HFFc6 (cell line): ENCODE measurements around the gene SERF2. TPM values are rescaled to one million over a fixed set of nuclear protein-coding genes. Genes with fewer than 3 reads are reported as not detected.
"Not testable (repeated sequence)": the region's sequence is repeated elsewhere in the genome, so short reads cannot be mapped to it uniquely, and the experiment has no call there.

Experiments used
- DNase-seq: peaks from one replicate; pipeline ENCODE4 v3.0.0-alpha.2; 2018
- H3K27ac Mint-ChIP-seq: 2 replicates; pipeline ENCODE4 v1.8.0; 2020; ENCODE audit warnings: mild to moderate bottlenecking, mixed read lengths
- H3K27me3 Mint-ChIP-seq: 2 replicates; pipeline ENCODE4 v1.8.0; 2021; ENCODE audit warnings: mild to moderate bottlenecking, moderate library complexity, mixed read lengths; ENCODE audit not compliant: insufficient read depth
- H3K36me3 Mint-ChIP-seq: 2 replicates; pipeline ENCODE4 v1.8.0; 2021; ENCODE audit warnings: low read depth, mixed read lengths
- H3K4me1 Mint-ChIP-seq: 2 replicates; pipeline ENCODE4 v1.8.0; 2020; ENCODE audit warnings: low read depth, mixed read lengths
- H3K4me3 Mint-ChIP-seq: 2 replicates; pipeline ENCODE4 v1.8.0; 2020; ENCODE audit warnings: mild to moderate bottlenecking, moderate library complexity, mixed read lengths
- H3K9me3 Mint-ChIP-seq: 2 replicates; pipeline ENCODE4 v1.8.0; 2020; ENCODE audit warnings: mild to moderate bottlenecking, mixed read lengths
- long read RNA-seq: library from polyadenylated mRNA; unstranded; transcript quantifications from one replicate; pipeline ENCODE4 v2.0.0, GENCODE V29; 2019
- total RNA-seq, 6 experiments: library from RNA; stranded (reverse); fragmentation: NEBNext Ultra II Directional; extraction: Animal tissue kit (Norgen Biotek cat#: 25700); gene quantifications; 2 replicates in 1 of 6; 3 replicates in 5 of 6; pipeline ENCODE4 v1.2.3, GENCODE V29; 2021
- TF ChIP-seq, protein P1 (sequence below): fragments of 200-600 bp; sonication (generic); IDR thresholded peaks from 2 replicates; pipeline ENCODE4 v1.5.0; 2021; ENCODE audit warnings: antibody characterized with exemption, mild to moderate bottlenecking

Gene SERF2
- total RNA-seq: 1,000 to 10,000 TPM in 5 of 6 experiments, 100 to 1,000 TPM in 1; 908 to 1,158 (median 1,046) TPM
- long read RNA-seq, transcript SERF2-202 (3 exons, 506 nt): minor isoform, 6 of 879 reads
- long read RNA-seq, transcript SERF2-207 (2 exons, 582 nt): minor isoform, 44 of 879 reads
- long read RNA-seq, transcript SERF2-205 (3 exons, 690 nt): minor isoform, 13 of 879 reads
- long read RNA-seq, transcript SERF2-201 (3 exons, 1,537 nt): major isoform, 793 of 879 reads
- long read RNA-seq, partial matches to known transcripts: 4 of 879 reads
- long read RNA-seq, other reads (novel, unspliced or antisense): 11 of 879 reads

DNA sequence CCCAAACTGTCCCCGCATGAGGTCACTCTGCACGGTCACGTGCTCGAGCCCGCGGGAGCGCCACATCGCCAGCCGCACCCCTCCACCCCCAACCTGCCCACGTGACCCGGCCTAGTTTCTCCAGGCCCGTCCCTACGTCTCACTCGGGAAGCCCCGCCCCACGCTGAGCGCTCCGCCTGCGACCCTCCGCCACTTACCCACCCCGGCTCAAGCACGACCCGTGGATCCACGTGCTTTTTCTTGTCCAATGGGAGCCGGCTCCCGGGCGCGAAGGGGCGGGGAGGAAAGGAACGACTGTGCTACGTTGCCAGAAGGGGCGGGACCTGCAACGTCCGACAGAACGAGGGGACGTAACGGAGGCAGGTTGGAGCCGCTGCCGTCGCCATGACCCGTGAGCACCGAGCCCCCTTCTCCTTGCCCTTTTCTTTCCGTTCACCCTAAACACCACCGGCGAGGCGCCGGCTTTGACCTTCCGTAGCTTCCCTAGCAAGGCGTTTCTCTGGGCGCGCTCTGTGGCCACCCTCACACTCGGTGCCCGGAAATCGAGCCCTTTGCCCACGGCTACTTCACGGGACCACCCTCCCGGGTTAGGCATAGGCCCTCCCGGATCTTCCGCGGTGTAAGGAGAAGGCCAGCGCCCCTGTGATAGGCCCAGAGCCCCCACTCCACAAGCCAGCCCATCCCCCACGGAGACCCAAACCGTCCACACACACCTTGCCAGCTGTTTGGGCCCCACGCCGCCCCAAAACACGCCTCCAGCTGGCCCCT is at the start of gene SERF2:
Gene SERF2 (plus strand): TSS at position 328 of the 768 bp plus-strand sequence. CDS start 57 bp downstream, at position 385.
- Mint-ChIP-seq H3K4me3 (peak within 1 kb of the TSS; percentile 98), H3K27ac (peak within 1 kb of the TSS; percentile 98), H3K36me3 (peaks cover 49% of the 10 kb centered on the region), H3K4me1 (peaks cover 47% of the 10 kb centered on the region), H3K9me3 (no peaks in the 10 kb centered on the region), H3K27me3 (peaks cover 11% of the 10 kb centered on the region)
- DNase-seq: peak; percentile 99
- TF ChIP-seq, protein P1, sequence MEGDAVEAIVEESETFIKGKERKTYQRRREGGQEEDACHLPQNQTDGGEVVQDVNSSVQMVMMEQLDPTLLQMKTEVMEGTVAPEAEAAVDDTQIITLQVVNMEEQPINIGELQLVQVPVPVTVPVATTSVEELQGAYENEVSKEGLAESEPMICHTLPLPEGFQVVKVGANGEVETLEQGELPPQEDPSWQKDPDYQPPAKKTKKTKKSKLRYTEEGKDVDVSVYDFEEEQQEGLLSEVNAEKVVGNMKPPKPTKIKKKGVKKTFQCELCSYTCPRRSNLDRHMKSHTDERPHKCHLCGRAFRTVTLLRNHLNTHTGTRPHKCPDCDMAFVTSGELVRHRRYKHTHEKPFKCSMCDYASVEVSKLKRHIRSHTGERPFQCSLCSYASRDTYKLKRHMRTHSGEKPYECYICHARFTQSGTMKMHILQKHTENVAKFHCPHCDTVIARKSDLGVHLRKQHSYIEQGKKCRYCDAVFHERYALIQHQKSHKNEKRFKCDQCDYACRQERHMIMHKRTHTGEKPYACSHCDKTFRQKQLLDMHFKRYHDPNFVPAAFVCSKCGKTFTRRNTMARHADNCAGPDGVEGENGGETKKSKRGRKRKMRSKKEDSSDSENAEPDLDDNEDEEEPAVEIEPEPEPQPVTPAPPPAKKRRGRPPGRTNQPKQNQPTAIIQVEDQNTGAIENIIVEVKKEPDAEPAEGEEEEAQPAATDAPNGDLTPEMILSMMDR: no peak

DNA sequence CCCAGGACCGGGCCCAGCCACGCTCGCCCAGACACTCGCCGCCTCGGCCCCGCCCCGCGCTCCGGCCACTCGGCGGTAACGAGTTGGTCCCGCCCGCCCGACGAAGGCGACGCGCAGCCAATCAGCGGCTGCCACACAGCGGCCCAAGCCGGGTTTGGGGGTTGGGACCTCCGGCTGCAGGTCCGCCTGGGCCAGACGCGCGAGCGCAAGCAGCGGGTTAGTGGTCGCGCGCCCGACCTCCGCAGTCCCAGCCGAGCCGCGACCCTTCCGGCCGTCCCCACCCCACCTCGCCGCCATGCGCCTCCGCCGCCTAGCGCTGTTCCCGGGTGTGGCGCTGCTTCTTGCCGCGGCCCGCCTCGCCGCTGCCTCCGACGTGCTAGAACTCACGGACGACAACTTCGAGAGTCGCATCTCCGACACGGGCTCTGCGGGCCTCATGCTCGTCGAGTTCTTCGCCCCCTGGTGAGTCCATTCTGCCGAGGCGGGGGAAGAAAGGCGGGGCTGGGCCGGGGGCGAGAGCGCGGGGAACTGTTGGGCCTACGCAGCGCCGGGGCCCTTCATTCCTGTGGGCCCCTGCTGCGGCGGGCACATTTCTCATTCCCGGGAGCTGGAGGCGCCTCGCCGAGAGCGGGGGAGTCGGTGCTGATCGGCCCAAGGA is 45.7 kb upstream of the SERF2 start, which contains the start of gene PDIA3:
Gene PDIA3 (plus strand): TSS at position 194 of the 658 bp plus-strand sequence. CDS start 102 bp downstream, at position 296.
- not testable (repeated sequence) for H3K27me3 Mint-ChIP-seq, H3K9me3 Mint-ChIP-seq
- Mint-ChIP-seq H3K4me3 (peak within 1 kb of the TSS; percentile 95), H3K27ac (peak within 1 kb of the TSS; percentile 97), H3K36me3 (peaks cover 14% of the 10 kb centered on the region), H3K4me1 (peaks cover 18% of the 10 kb centered on the region)
- TF ChIP-seq, protein P1: peak; percentile 55
- peak; percentile 81 for DNase-seq

DNA sequence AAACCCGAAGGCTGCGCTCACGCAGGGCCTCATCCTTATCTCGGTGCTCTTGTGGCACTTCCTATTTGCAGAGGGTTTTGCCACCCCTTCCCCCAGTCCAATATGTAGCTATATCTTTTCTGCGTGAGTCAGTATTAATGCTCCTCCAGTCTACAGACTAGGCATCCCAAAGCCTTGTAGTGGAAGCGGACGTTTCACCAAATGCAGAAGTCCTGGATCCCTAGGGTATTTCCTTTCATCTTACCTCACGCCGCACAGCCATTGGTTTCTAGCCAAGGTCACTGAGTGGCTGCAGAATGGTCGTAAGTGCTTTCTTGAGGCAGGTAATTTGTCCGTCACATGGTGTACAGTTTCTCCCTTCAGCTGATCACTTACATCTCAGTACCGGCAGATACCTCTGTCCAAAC is 45.2 kb upstream of the SERF2 start:
- Mint-ChIP-seq H3K27ac (peak overlapping the region; percentile 97), H3K36me3 (peaks cover 16% of the 10 kb centered on the region), H3K4me1 (peaks cover 22% of the 10 kb centered on the region), H3K4me3 (peak overlapping the region; percentile 95)
- peak; percentile 45 for DNase-seq
- not testable (repeated sequence) for H3K27me3 Mint-ChIP-seq, H3K9me3 Mint-ChIP-seq

DNA sequence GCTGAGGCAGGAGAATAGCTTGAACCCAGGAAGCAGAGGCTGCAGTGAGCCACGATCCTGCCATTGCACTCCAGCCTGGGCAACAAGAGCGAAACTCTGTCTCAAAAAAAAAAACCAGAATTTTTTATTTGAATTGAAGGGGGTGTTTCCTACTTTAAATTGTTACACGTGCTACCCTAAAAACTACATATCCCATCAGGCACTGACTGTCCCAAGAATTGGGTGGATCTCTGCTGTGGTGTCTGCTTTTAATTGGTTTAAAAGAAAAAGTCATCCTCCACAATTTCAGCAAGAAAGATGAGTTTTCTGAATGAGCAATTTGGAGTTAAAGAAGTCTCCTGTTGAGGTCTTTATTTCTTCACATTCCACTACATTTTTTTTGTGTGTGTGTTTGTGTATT is 43.7 kb upstream of the SERF2 start:
- Mint-ChIP-seq H3K27ac (peak overlapping the region; percentile 97; the same call in 1 of the 2 replicates), H3K4me1 (peaks cover 25% of the 10 kb centered on the region), H3K27me3 (no peaks in the 10 kb centered on the region), H3K36me3 (peaks cover 19% of the 10 kb centered on the region), H3K9me3 (no peaks in the 10 kb centered on the region), H3K4me3 (peak overlapping the region; percentile 95)
- TF ChIP-seq, protein P1: no peak
- DNase-seq: no peak

DNA sequence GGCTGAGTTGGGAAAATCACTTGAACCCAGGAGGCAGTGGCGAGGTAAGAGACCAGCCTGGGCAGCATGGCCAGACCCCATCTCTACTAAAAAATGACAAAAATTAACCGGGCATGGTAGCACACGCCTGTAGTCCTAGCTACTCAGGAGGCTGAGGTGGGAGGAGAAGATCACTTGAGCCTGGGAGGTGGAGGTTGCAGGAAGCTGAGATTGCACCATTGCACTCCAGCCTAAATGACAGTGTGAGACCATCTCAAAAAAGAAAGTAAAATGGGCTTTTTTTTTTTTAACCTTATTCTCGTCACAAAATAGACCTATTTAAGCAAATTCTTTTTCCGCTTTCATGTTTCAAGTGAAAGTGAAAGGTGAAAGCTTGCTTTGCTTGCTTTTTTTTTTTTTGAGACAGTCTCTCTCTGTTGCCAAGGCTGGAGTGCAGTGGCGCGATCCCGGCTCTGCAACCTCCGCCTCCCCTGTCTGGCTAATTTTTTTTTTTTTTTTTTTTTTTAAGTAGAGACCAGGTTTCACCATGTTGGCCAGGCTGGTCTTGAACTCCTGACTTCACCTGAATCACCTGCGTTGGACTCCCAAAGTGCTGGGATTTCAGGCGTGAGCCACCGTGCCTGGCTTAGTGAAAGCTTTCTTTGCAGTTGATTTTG is 42.3 kb upstream of the SERF2 start:
- Mint-ChIP-seq H3K27ac (no peak overlapping the region), H3K36me3 (peaks cover 19% of the 10 kb centered on the region), H3K4me3 (no peak overlapping the region), H3K4me1 (peaks cover 25% of the 10 kb centered on the region), H3K9me3 (no peaks in the 10 kb centered on the region), H3K27me3 (no peaks in the 10 kb centered on the region)
- DNase-seq: no peak
- TF ChIP-seq, protein P1: no peak
